Activated gamma-delta T cell treated with Interleukin-2 at 50 U/mL for 16 hours (primary cell): ENCODE measurements around the gene DAAM2.

Source experiments
- DNase-seq: peaks from one replicate; pipeline ENCODE4 v3.0.0-alpha.2; 2020

The DAAM2 gene

GRCh38 chr6:39850736-39851297 is 58.6 kb downstream of the DAAM2 start:
- no peak for DNase-seq

DNA sequence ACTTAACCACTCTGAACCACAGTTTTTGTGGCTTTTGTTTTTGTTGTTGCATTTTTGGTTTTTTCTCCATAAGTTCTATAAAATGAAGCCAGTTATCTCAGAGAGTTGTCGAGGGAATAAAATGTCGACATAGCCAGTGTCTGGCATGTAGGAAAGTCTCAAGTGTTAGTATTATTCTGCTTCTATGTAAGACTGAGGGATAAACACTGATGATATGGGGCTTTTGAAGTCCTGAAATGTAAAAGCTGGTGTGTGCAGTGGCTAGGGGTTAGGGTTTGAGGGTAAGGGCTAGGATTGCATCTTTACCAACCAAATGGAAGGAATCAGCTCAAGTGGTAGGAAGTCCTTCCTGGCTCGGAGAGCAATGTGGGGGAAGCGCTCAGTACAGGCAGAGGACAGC is 59.2 kb downstream of the DAAM2 start:
- DNase-seq: no peak

DNA sequence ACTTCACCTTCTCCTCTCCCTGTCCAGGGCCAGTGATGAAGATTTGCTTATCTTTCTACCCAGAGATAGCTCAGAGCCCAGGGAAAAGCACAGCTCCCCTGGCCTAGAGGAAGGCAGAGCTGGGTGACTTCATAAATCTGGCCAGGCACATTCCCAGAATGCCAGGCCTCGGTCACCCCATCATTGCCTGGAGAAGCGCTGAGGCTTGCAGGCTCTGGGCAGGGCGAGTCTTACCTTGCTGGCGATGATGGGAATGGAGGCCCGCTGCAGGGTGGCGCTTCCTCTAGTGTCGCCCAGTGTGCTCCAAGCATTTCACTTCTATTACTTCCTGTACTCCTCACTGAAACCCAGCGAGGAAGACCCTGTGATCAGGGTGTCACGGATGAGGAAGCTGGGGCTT is 60.1 kb downstream of the DAAM2 start:
- no peak for DNase-seq

DNA sequence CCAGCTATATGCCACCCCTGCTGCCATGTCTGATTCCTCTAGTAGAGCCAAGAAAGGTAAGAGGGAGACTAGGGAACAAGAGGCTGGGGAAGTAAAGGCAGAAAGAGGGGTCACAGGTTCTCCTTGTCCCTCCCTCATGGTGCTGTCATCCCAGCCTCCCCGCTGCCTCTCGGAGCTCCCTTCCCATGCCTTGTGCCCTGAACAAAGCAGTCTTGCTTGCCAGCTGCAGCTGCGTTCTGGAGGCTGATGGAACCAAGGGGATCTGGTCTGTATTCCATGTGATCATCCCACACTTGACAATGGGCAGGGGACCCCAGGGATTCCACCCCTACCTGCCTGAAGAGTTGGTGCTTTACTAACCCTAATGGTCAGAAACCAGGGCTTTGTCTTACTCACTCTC is 61.4 kb downstream of the DAAM2 start:
- DNase-seq: no peak

DNA sequence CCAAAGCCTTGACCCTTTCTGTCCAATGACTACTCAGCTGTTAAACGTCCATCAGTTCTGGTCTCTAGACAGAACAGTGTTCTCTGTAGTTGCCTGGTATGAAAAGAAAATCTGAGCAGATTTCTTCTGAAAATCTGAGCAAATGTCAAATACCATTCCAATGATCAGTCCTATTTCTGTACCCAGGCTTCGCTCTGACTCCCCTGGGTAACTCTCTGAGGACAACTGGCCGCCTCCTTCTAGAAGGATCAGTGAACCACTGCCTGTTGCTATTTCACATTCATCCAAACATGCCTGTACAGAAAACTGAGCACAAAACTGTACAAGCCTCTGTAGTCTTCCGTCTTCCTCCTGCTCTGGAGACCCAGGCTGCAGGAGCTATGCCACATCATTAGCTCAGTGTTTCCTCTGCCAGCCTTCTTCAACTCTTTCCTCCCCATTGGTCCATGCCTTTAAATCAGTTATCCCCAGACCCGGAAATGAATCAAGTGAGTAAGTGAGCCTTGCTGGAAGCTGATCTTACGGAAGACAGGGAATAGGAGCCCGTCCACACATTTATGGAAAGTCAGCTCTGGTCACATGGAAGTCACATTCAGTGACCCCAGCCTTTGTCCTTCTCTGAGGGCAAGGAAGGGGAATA is 63.3 kb downstream of the DAAM2 start:
- no peak for DNase-seq

- no peak for DNase-seq
Measured at GRCh38 chr6:39859025-39859424, 66.8 kb downstream of the DAAM2 start.

DNA sequence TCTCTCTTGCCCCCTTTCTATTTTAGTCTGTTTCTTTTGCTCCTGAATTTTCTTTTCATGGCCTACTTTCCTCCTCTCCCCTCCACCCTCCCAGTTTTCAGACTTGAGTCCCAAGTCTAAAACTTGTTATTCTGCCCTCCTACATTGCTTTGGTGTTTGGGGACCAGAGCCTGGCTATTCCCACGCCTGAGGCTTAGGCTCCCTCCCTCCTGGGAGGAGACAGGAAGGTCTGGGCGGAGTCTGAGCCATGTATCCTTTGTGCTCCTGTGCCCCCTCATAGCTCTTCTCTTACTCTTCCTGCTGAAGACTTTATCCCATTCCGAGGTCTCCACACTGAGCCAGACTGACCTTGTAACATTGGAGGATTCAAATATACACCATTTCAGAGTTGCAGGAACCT is 69.5 kb downstream of the DAAM2 start:
- no peak for DNase-seq

DNA sequence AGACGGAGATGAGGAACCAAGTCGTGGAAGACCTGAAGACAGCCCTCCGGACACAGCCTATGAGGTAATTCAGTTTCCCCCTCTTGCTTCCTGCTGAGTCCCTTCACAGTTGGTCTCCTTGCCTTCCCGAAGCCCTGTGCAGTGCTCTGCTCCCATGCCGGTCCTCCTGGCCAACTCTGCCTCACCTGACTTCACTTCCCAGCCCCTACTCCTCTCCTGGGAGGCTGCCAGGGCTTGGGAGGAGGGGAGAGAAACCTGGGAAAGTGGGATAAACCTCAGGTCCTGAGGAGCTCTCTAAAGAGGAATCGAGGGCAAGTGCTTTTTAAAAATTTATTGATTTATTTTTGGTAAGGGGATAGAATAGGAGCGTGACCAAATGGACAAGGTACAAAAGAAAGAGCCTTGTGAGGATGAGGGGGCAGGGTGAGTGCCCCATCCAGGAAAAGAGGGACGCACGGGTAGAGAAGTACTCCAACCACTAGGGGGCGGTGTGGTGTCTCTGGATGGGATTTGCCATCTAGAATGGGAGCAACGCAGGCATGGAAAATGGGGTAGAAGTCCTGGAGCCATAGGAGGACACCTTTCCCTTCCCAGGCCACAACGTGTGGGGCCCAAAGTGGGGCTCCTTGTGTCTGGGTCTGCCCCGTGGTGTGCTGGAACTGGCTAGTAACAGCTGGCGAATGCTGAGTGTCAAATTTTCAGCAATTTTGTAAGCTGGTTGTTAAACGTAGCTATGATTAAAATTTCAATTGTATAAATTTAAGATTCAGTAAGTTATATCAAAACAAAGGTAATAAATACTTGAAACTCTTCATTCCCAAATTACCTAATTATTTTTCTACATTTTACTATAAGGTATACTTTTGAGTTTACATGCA is 73.1 kb downstream of the DAAM2 start:
- peak; percentile 41 for DNase-seq

DNA sequence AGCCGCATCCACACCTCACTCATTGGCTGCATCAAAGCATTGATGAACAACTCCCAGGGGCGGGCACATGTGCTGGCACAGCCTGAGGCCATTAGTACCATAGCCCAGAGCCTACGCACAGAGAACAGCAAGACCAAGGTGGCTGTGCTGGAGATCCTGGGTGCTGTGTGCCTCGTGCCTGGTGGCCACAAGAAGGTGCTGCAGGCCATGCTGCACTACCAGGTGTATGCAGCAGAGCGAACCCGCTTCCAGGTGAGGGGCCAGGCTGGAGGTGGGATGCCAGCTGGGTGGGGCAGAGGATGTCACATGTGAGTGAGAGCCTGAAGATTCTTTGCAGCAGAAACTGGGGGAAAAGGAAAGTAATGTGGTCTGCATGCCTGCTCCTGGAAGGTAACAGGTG is 75.4 kb downstream of the DAAM2 start:
- DNase-seq: no peak

GRCh38 chr6:39870950-39871349 is 78.8 kb downstream of the DAAM2 start:
- no peak for DNase-seq

DNA sequence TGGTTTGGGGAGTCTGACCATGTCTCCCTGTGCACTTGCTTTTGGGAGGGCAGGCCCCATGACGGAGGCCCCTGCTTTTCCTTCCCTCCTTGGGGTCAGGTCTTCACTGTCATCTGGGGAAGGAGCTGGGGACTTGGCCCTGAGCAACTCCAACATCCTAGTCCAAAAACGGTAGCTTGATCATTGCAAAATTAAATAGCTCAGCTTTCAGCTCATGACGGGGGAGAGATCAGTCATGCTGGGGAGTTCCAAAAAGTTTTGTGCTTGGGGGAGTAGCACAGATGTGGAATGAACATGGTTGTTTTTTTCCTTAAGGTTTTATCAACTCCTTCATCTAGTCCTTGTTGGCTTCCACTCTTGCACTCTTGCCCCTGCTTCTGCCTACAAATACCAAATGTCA is 81.3 kb downstream of the DAAM2 start:
- no peak for DNase-seq

DNA sequence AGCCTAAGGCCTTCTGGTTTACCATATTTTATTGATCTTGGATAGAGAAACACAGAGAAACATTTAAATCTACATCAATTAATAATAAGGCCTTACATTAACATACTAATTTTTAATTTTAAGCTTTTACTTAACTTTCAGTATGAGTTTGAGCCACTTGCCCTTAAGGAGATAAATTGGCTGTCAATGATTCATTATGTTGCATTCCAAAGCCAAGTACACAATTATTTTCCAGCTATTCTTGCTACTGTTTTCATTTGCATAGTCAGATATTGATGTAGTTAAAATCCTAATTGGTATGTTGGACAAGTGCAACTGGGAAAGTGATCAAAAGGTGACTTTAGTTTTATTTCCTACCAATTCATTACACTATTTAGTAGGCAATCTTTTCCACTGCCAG is 83.9 kb downstream of the DAAM2 start:
- no peak for DNase-seq

- DNase-seq: no peak
Measured at GRCh38 chr6:39876826-39877225, 84.7 kb downstream of the DAAM2 start.

DNA sequence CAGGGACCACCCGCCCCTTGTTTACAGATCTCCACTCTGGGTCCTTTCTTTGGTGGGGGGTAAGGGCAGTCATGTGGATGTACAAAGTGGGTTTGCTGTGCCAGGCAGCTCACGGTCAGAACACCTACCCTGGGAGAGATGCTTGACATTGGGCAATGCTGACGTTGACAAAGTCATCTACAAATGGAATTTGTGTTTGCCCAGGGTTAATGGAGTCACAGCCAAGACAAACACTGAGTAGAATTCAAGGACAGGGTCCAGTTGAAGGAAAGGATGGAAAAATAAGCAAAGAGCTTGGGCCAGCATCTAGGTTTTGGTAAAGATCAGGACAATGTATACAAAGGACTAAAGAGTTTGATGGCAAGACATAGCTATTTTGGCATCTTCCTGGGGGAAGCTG is 87.4 kb downstream of the DAAM2 start:
- no peak for DNase-seq

DNA sequence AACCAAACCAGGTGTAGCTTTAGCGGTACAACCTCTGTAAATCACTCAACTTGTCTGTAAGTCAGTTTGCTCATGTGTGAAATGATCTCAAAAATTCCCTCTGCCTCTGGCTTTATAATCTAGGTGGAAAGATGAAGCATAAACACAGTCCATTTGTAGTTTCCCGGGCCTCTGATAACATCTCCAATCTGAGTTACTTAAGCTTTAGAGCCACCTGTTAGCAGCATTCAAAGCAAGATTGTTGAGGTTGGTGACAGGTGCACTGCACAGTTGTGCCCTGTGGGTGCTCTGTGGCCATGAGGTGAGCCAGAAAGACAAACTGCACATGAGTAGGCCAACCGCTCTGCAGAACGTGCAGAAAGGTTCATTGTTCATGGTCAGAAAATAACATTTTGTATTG is 88.4 kb downstream of the DAAM2 start:
- no peak for DNase-seq

- no peak for DNase-seq
Measured at GRCh38 chr6:39881851-39882530, 89.8 kb downstream of the DAAM2 start.

GRCh38 chr6:39882531-39882899 is 90.3 kb downstream of the DAAM2 start:
- no peak for DNase-seq

DNA sequence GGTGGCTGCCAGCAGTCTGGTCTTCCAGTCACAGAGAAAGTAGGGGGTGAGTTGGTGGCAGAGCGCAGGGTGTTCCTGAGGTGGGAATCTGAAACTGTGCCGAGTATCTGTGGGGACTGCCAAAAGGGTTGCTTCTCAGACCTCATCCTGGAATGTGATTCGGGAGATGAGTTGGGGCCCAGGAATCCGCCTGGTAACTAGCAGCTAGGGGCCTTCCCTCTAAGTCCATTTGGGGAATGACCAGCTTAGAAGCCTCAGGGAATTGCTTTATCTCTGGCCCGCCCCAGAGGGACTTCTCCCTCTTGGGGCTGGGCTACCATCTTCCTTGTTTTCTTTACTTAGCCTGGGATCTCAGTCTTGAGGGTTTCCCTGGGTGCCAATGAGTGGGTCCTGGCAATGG is 92.5 kb downstream of the DAAM2 start:
- no peak for DNase-seq

DNA sequence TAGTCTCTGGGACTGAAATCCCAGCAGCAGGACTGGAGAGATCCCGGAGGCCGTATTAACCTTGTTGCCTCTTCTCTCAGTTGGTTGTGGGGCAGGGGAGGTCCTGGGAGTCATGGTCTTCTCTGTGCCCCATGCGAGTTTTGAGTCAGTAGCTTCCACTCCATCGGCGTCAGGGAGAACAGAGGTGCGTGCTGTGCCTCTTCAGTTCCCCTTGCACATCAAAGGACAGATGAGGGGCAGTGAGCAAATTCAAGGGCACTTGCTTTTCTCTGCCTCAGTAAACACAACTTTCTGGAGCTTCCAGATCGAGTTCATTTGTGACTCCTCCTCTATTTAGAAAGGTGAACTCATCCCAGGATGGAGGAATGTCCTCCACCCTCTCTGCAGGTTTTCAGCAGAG is 93.5 kb downstream of the DAAM2 start:
- no peak for DNase-seq

DNA sequence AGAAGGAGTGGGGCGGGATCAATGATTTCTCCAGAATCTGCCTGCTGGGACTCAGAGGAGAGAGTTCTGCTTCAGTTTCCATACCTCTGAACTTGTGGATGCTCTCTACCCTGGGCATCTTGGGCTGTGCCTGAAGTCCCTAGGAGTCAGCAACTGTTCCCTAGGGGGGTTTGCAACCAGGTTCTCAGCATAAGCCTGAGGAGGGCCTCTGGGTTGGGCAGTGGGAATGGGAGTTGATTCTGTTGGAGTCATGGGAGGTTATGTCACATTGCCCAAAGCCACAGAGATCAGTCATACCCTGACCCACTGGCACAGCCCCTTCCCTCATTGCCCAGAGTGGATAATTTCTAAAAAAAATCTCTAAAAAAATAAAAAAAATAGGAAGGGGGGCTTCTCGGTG is 94.7 kb downstream of the DAAM2 start:
- DNase-seq: no peak

- no peak for DNase-seq
Measured at GRCh38 chr6:39887692-39888450, 95.7 kb downstream of the DAAM2 start.

GRCh38 chr6:39889229-39889628 is 97.1 kb downstream of the DAAM2 start:
- no peak for DNase-seq

GRCh38 chr6:39891353-39891752 is 99.2 kb downstream of the DAAM2 start:
- DNase-seq: no peak
